Measurements from ENCODE around the gene RAMACL.

DNA sequence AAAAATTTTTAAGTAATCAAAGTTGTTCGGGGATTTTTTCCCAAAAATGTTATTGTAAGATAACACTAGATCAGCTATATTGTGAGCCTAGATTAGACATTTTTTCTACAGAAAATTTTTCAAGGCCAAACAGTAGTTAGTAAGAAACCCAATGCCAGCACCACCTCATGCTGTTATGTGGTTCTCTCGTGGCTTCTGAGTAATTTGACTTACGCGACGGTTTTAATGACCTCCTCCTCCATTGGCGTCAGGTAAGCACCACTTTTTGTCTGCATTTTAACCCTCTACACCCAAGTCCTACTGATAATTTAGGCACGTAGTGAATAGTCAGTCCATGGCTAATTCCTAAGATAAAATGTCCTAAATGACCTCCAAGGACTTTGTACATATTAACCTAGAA, 30.9 kb upstream of the RAMACL start:
- TF ChIP-seq, protein P1, sequence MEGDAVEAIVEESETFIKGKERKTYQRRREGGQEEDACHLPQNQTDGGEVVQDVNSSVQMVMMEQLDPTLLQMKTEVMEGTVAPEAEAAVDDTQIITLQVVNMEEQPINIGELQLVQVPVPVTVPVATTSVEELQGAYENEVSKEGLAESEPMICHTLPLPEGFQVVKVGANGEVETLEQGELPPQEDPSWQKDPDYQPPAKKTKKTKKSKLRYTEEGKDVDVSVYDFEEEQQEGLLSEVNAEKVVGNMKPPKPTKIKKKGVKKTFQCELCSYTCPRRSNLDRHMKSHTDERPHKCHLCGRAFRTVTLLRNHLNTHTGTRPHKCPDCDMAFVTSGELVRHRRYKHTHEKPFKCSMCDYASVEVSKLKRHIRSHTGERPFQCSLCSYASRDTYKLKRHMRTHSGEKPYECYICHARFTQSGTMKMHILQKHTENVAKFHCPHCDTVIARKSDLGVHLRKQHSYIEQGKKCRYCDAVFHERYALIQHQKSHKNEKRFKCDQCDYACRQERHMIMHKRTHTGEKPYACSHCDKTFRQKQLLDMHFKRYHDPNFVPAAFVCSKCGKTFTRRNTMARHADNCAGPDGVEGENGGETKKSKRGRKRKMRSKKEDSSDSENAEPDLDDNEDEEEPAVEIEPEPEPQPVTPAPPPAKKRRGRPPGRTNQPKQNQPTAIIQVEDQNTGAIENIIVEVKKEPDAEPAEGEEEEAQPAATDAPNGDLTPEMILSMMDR (IDR thresholded peaks at IDR 0.05): no peak
- no peak for TF ChIP-seq POLR2A (IDR thresholded peaks at IDR 0.05)
